PFSK-1 (cell line): Measurements from ENCODE around the gene ELAVL2.

Experiments used
- FOXP2 ChIP-seq: optimal IDR thresholded peaks from 2 replicates; pipeline ENCODE3; 2011; ENCODE audit warnings: borderline replicate concordance, control low read depth, inconsistent platforms; ENCODE audit not compliant: insufficient read depth; ENCODE audit errors: extremely low read length, extremely low read depth
- POLR2AphosphoS5 ChIP-seq: IDR thresholded peaks from 2 replicates; pipeline ENCODE4 v1.6.1; 2012; ENCODE audit warnings: low read depth, mild to moderate bottlenecking, control low read depth, low read length, moderate library complexity
- SIN3A ChIP-seq: IDR thresholded peaks from 2 replicates; pipeline ENCODE4 v1.6.1; 2012; ENCODE audit warnings: mild to moderate bottlenecking, low read length, moderate library complexity, borderline replicate concordance; ENCODE audit not compliant: insufficient read depth
- TAF1 ChIP-seq: IDR thresholded peaks from 2 replicates; pipeline ENCODE4 v1.6.1; 2012; ENCODE audit warnings: low read length, control low read depth, borderline replicate concordance; ENCODE audit not compliant: insufficient read depth
- TF ChIP-seq, protein P1 (sequence below), 2 experiments: IDR thresholded peaks; 2 replicates each; pipeline versions ENCODE4 v1.6.1 to v1.8.0; 2011 to 2012; ENCODE audit warnings: low read depth in 2 of 2, low read length in 2 of 2, control low read depth in 1 of 2, inconsistent platforms in 1 of 2, mild to moderate bottlenecking in 1 of 2, moderate library complexity in 1 of 2; ENCODE audit not compliant: insufficient read depth in 1 of 2

ELAVL2 gene

DNA sequence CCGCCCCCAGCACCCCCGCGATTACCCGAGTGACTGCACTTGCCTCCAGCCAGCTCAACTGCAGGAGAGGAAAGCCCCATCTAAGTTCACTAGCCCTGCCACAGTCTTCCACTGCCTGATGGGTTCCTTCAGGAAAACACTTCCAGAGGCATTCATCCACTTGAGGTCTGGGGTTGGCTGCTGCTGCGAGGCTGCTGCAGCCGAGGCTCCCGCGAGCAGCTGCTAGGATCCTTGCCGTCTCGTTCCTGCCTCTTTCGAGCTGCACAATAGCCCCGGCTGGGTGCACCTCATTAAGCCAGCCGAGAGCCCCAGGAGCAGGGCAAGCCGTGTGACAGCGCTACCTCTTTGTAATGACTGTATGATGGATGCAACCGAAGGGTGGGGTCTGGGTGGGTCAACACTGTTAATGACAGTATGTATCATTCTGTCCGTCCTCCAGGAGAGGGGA is 24.2 kb upstream of the ELAVL2 start:
- no peak for TF ChIP-seq SIN3A
- TF ChIP-seq FOXP2 = no peak
- TF ChIP-seq POLR2AphosphoS5 = no peak
- no peak for TF ChIP-seq TAF1
- TF ChIP-seq, protein P1, sequence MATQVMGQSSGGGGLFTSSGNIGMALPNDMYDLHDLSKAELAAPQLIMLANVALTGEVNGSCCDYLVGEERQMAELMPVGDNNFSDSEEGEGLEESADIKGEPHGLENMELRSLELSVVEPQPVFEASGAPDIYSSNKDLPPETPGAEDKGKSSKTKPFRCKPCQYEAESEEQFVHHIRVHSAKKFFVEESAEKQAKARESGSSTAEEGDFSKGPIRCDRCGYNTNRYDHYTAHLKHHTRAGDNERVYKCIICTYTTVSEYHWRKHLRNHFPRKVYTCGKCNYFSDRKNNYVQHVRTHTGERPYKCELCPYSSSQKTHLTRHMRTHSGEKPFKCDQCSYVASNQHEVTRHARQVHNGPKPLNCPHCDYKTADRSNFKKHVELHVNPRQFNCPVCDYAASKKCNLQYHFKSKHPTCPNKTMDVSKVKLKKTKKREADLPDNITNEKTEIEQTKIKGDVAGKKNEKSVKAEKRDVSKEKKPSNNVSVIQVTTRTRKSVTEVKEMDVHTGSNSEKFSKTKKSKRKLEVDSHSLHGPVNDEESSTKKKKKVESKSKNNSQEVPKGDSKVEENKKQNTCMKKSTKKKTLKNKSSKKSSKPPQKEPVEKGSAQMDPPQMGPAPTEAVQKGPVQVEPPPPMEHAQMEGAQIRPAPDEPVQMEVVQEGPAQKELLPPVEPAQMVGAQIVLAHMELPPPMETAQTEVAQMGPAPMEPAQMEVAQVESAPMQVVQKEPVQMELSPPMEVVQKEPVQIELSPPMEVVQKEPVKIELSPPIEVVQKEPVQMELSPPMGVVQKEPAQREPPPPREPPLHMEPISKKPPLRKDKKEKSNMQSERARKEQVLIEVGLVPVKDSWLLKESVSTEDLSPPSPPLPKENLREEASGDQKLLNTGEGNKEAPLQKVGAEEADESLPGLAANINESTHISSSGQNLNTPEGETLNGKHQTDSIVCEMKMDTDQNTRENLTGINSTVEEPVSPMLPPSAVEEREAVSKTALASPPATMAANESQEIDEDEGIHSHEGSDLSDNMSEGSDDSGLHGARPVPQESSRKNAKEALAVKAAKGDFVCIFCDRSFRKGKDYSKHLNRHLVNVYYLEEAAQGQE (IDR thresholded peaks at IDR 0.05; ENCODE audit: insufficient read depth in 1 of 2, low read depth in 2 of 2, low read length in 2 of 2) = no peak

DNA sequence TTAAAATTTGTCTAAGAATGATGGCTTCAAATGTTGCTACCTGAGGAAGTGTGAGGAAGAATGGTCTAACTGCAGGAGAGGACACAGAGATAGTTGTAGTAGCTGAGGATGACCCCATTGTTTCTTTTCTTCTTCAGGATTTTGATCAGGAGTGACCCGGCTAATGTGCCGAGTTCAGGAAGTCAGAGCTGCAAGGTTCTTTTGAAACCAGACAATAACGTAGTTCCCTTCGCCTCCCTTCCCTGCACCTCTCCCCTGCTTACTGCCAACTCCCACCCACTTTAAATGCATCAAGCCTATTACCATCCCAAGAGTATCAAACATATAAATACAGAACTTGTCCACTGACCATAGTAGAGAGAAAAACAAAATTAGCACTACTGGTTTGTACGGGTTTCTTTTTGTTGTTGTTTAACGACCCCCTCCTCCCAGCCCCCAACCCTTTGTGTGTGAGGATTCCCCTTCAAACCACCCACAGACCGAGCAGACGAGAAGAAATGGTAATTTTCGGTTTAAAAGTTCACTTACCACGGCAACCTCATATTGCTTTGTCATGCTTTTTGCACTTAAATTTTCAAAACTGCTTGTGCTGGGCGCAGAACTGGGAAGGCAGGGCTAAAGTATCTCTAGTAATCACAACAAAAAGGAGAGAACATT is 23.5 kb upstream of the ELAVL2 start:
- no peak for TF ChIP-seq FOXP2
- no peak for TF ChIP-seq TAF1
- no peak for TF ChIP-seq SIN3A

DNA sequence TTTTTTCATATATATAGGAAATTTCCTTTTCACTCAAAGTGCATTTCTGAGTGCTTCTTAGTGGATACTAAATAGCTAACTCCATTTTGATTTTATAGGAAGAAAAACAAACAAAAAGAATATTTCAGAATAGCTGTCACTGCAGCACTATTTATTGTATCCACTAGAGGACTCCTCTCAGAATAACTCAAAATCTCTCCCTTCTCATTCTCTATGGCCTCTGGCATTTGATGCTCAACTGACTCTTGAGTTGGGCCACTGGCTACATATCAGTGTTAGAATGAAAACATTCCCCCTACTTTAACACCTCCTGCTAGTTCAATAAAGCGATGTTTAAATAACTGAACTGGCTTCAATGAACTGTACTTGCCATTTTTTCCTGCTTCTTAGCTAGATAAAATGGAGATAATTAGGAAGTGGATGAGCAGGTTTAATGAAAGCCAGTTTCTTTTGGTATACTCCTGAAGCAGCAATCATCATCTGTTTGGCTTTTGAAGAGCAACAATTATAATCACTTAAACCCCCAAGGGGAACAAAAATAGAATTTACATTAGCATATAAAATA is 16.6 kb upstream of the ELAVL2 start:
- TF ChIP-seq, protein P1 (IDR thresholded peaks at IDR 0.05; ENCODE audit: insufficient read depth in 1 of 2, low read depth in 2 of 2, low read length in 2 of 2) = no peak
- no peak for TF ChIP-seq POLR2AphosphoS5
- TF ChIP-seq FOXP2 = no peak
- no peak for TF ChIP-seq TAF1
- no peak for TF ChIP-seq SIN3A

GRCh38 chr9:23841304-23841703 is 15.3 kb upstream of the ELAVL2 start:
- TF ChIP-seq TAF1 = no peak
- TF ChIP-seq, protein P1 (IDR thresholded peaks at IDR 0.05; ENCODE audit: insufficient read depth in 1 of 2, low read depth in 2 of 2, low read length in 2 of 2) = no peak
- no peak for TF ChIP-seq POLR2AphosphoS5
- TF ChIP-seq FOXP2 = no peak
- TF ChIP-seq SIN3A = no peak

DNA sequence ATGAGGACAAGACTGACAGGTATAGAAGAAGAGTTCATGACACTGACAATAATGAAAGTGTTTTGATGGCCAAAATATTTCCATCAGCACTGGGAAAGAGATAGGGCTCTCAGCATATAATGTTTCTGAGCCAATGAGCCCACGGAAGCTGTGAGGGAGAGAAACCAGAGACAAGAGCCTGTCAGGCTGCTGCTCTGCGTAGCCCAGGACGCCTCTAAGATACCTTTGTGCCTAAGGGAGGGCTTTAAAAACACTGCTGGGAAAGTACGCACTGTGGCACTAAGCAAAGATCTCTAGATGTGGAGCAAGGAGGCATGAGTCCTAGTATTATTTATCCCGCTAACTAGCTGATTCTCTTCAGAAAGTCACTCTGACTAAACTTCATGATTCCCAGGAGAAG is 11.0 kb upstream of the ELAVL2 start:
- TF ChIP-seq TAF1 = no peak
- no peak for TF ChIP-seq POLR2AphosphoS5
- TF ChIP-seq, protein P1 (IDR thresholded peaks at IDR 0.05; ENCODE audit: insufficient read depth in 1 of 2, low read depth in 2 of 2, low read length in 2 of 2) = no peak
- no peak for TF ChIP-seq SIN3A
- TF ChIP-seq FOXP2 = no peak
